DND-41 (cell line): ENCODE measurements around the gene ZNF76.

Experiments
- CTCF ChIP-seq: IDR thresholded peaks from 2 replicates; pipeline ENCODE4 v1.5.1; 2012; ENCODE audit warnings: borderline replicate concordance, low read length, moderate library complexity, mild to moderate bottlenecking; ENCODE audit not compliant: poor library complexity, severe bottlenecking; ENCODE audit errors: extremely low read depth
- EZH2 ChIP-seq: IDR thresholded peaks from 3 replicates; pipeline ENCODE4 v1.6.1; 2012; ENCODE audit warnings: borderline replicate concordance, low read depth, mild to moderate bottlenecking, moderate library complexity, low read length, inconsistent platforms; ENCODE audit not compliant: severe bottlenecking

DNA sequence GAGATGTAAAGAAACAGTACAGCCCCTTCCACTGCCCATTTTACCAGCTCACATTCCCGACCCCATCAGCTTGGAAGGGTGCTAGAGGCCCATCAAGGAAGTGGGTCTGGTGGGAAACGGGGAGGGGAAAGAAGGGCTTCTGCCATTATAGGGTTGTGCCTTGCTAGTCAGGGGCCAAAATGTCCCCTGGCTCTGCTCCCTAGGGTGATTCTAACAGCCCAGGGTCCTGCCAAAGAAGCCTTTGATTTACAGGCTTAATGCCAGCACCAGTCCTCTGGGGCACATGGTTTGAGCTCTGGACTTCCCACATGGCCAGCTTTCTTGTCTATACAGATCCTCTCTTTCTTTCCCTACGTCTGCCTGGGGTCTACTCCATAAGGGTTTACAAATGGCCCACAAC lies 10.6 kb upstream of the ZNF76 start:
- TF ChIP-seq CTCF = no peak
- no peak for TF ChIP-seq EZH2
